RWPE2 (cell line): Measurements from ENCODE around the gene PRR5L.

Experiments
- ATAC-seq: fragments of 200-7000 bp; cut with Tn5 transposase; 3 replicates; pipeline ENCODE4 v1.9.1; 2021; ENCODE audit warnings: low read depth
- DNase-seq: peaks from one replicate; pipeline ENCODE4 v3.0.0-alpha.2; 2020; ENCODE audit warnings: low spot score
- H3K27ac ChIP-seq: fragments of 450-650 bp; 2 replicates; pipeline ENCODE4 v1.5.1; 2017; ENCODE audit warnings: mild to moderate bottlenecking; ENCODE audit not compliant: poor library complexity, severe bottlenecking
- H3K27me3 ChIP-seq: fragments of 250-450 bp; sonication (Bioruptor Pico); 2 replicates; pipeline ENCODE4 v1.5.1; 2021; ENCODE audit warnings: mild to moderate bottlenecking, moderate library complexity; ENCODE audit not compliant: insufficient read depth, poor library complexity, severe bottlenecking
- H3K36me3 ChIP-seq: fragments of 250-450 bp; sonication (Bioruptor Pico); 2 replicates; pipeline ENCODE4 v1.5.1; 2020; ENCODE audit warnings: low read depth, mild to moderate bottlenecking, moderate library complexity
- H3K4me1 ChIP-seq: fragments of 250-450 bp; sonication (Bioruptor Pico); 2 replicates; pipeline ENCODE4 v1.5.1; 2021; ENCODE audit warnings: mild to moderate bottlenecking, moderate library complexity; ENCODE audit not compliant: insufficient read depth, poor library complexity, severe bottlenecking
- H3K4me3 ChIP-seq: fragments of 250-450 bp; sonication (Bioruptor Pico); 2 replicates; pipeline ENCODE4 v1.5.1; 2021; ENCODE audit warnings: mild to moderate bottlenecking, moderate library complexity; ENCODE audit not compliant: severe bottlenecking
- H3K9me3 ChIP-seq: fragments of 250-450 bp; sonication (Bioruptor Pico); 2 replicates; pipeline ENCODE4 v1.5.1; 2021; ENCODE audit warnings: mild to moderate bottlenecking, moderate library complexity; ENCODE audit not compliant: severe bottlenecking
- CTCF ChIP-seq: fragments of 450-650 bp; IDR thresholded peaks from one replicate; pipeline ENCODE4 v1.5.1; 2017; ENCODE audit warnings: mild to moderate bottlenecking, moderate library complexity; ENCODE audit not compliant: poor library complexity, severe bottlenecking

PRR5L gene

GRCh38 chr11:36487619-36488018 is 191.5 kb downstream of the PRR5L start:
- ATAC-seq, result no peak
- H3K36me3 ChIP-seq, result peaks cover 69% of the 10 kb centered on the region

GRCh38 chr11:36488096-36488495 is 192.0 kb downstream of the PRR5L start:
- DNase-seq, result no peak
- Histone ChIP-seq H3K36me3 (peaks cover 74% of the 10 kb centered on the region), H3K27me3 (no peaks in the 10 kb centered on the region), H3K4me3 (no peak overlapping the region), H3K27ac (no peak overlapping the region), H3K4me1 (no peaks in the 10 kb centered on the region), H3K9me3 (no peaks in the 10 kb centered on the region)
- no peak for ATAC-seq
- no peak for TF ChIP-seq CTCF

More at GRCh38 chr11:36487619-36488018, 191.5 kb downstream of the PRR5L start:
- H3K4me3 ChIP-seq, result no peak overlapping the region
- no peak for TF ChIP-seq CTCF
- H3K4me1 ChIP-seq, result no peaks in the 10 kb centered on the region
- no peak overlapping the region for H3K27ac ChIP-seq
- no peak for DNase-seq
- H3K9me3 ChIP-seq, result no peaks in the 10 kb centered on the region
- no peaks in the 10 kb centered on the region for H3K27me3 ChIP-seq

DNA sequence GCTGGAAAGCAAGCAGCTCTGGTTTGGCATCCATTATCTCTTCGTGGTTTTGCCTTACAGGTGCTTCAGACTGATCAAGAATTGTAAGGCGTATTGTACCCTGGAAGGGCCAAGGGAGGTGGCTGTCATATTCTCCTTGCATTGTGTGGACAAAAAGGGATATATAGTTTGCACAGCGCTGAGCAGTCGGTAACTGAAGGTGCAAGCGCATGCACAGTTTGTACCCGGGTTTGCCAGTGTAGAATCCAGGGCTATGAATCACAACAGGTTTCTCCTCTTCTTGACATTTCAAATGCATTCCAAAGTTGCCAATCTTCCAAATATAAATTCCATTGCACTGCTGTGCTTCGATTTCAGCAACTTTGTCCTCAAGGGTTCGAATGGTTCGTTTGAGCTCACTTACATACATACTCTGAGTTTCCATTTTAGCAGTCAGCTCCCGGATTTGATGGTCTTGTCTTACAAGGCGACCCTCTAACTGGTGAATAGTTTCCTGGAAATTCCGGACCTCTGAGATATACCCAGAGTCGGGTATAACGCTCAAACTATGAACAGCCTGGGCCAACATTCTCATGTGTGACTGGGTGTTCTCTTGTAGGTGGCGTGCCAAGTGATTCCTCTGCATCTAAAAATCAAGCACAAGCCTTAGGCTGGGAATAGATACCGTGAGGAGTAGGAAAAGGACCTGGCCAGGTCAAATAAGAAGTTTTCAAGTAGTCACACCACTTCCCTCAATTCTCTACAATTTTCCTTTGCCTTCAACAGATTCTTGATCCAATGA is 194.1 kb downstream of the PRR5L start:
- Histone ChIP-seq H3K27me3 (no peaks in the 10 kb centered on the region), H3K36me3 (peaks cover 87% of the 10 kb centered on the region), H3K4me1 (no peaks in the 10 kb centered on the region), H3K27ac (no peak overlapping the region), H3K4me3 (no peak overlapping the region), H3K9me3 (no peaks in the 10 kb centered on the region)
- no peak for TF ChIP-seq CTCF
- no peak for ATAC-seq
- no peak for DNase-seq

GRCh38 chr11:36492724-36493304 is 196.7 kb downstream of the PRR5L start:
- peak; percentile 95 for TF ChIP-seq CTCF
- no peak overlapping the region for H3K27ac ChIP-seq
- H3K36me3 ChIP-seq, result peaks cover 94% of the 10 kb centered on the region
- H3K4me3 ChIP-seq, result no peak overlapping the region
- no peaks in the 10 kb centered on the region for H3K27me3 ChIP-seq
- ATAC-seq (no peak), DNase-seq (no peak)
- H3K4me1 ChIP-seq, result no peaks in the 10 kb centered on the region
- no peaks in the 10 kb centered on the region for H3K9me3 ChIP-seq

DNA sequence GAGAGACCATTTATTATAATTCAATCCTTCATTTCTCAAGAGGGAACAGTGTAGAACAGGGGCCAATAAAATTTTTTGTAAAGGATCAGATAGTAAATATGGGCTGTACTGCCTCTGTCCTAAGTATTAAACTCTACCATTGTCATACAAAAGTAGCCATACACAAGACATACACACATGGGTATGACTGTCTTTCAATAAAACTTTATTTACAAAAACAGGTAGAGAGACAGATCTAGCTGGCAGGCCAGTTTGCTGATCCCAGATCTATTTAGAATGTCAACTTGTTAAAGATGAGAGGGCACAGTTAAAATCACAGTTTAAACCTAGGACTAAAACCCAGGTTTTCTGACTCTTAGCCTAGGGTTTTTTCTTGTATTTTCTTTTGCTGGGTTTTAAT is 197.2 kb downstream of the PRR5L start:
- no peak for TF ChIP-seq CTCF
- Histone ChIP-seq H3K4me1 (no peaks in the 10 kb centered on the region), H3K4me3 (no peak overlapping the region), H3K27me3 (no peaks in the 10 kb centered on the region), H3K27ac (no peak overlapping the region), H3K9me3 (no peaks in the 10 kb centered on the region), H3K36me3 (peaks cover 97% of the 10 kb centered on the region)
- DNase-seq (no peak), ATAC-seq (no peak)
